Epithelial cell of proximal tubule (primary cell): ENCODE data around the gene KCNAB1. TPM values are rescaled to one million over a fixed set of nuclear protein-coding genes. Genes with fewer than 3 reads are reported as not detected.

Experiments
- DNase-seq: peaks from one replicate; pipeline ENCODE4 v3.0.0-alpha.2; 2011; ENCODE audit warnings: low read depth
- H3K4me3 ChIP-seq: 2 replicates; pipeline ENCODE4 v1.5.1; 2011; ENCODE audit warnings: low read depth, mild to moderate bottlenecking, low read length
- total RNA-seq: library from RNA; depleted of rRNA; stranded (reverse); fragments of >200 nt; gene quantifications from 2 replicates; pipeline ENCODE4 v1.2.3, GENCODE V29; 2015
- TF ChIP-seq, protein P1 (sequence below): conservative IDR thresholded peaks from 2 replicates; pipeline ENCODE4 v1.5.1; 2012; ENCODE audit warnings: low read depth, mild to moderate bottlenecking, low read length

KCNAB1 gene
- total RNA-seq, 1 donor from 2014 or later, result not detected

- no peak for DNase-seq
- TF ChIP-seq, protein P1, sequence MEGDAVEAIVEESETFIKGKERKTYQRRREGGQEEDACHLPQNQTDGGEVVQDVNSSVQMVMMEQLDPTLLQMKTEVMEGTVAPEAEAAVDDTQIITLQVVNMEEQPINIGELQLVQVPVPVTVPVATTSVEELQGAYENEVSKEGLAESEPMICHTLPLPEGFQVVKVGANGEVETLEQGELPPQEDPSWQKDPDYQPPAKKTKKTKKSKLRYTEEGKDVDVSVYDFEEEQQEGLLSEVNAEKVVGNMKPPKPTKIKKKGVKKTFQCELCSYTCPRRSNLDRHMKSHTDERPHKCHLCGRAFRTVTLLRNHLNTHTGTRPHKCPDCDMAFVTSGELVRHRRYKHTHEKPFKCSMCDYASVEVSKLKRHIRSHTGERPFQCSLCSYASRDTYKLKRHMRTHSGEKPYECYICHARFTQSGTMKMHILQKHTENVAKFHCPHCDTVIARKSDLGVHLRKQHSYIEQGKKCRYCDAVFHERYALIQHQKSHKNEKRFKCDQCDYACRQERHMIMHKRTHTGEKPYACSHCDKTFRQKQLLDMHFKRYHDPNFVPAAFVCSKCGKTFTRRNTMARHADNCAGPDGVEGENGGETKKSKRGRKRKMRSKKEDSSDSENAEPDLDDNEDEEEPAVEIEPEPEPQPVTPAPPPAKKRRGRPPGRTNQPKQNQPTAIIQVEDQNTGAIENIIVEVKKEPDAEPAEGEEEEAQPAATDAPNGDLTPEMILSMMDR, result no peak
- H3K4me3 ChIP-seq, result no peak overlapping the region
Observed at GRCh38 chr3:156421534-156421933, 301.2 kb downstream of the KCNAB1 start.

GRCh38 chr3:156424758-156425157 lies 304.4 kb downstream of the KCNAB1 start:
- H3K4me3 ChIP-seq, result no peak overlapping the region
- TF ChIP-seq, protein P1, result no peak
- no peak for DNase-seq

- no peak for DNase-seq
- H3K4me3 ChIP-seq, result no peak overlapping the region
- TF ChIP-seq, protein P1, result no peak
Observed at GRCh38 chr3:156425651-156426050, 305.3 kb downstream of the KCNAB1 start.

GRCh38 chr3:156429125-156429524 lies 308.7 kb downstream of the KCNAB1 start:
- no peak overlapping the region for H3K4me3 ChIP-seq
- DNase-seq, result no peak

DNA sequence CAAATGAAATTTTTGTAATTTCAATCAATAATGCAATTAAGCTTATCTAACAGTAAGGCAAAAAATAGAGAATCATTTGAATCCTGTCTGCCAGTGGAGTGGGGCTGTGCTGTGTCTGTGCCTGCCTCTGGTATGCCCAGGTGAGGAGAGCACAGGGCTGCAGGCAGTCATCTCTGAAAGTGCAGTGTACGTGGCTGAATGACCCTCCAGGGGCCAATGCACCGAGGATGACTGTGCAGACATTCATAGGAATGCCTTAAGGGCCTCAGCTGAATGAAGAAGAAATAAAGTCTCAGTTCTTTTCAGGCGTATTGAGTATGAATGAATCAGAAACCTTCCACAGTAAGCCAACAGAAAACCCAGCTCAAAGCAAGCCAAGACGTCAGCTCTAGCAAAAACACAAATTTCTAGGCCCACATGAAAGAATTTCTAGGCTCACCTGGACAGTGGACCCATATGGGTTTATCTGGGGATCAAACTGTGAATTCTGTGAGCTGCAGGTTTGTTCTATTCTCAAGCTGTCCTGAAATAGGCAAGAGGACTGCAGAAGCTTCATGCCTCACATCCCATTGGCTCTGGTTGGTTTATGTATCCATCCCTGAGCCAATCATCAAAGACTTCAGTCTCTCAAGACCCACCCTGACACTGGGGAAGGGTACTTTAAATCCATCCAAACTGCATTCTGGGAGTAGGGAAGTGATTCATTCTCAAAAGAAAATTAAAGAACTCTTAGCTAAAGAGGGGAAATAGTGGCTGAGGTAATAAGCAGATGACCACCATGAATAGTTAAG lies 311.2 kb downstream of the KCNAB1 start:
- H3K4me3 ChIP-seq, result no peak overlapping the region
- TF ChIP-seq, protein P1, result no peak
- DNase-seq, result no peak

More at GRCh38 chr3:156429125-156429524, 308.7 kb downstream of the KCNAB1 start:
- TF ChIP-seq, protein P1, result no peak

- TF ChIP-seq, protein P1, result no peak
- DNase-seq, result no peak
Observed at GRCh38 chr3:156432563-156432962, 312.2 kb downstream of the KCNAB1 start.

DNA sequence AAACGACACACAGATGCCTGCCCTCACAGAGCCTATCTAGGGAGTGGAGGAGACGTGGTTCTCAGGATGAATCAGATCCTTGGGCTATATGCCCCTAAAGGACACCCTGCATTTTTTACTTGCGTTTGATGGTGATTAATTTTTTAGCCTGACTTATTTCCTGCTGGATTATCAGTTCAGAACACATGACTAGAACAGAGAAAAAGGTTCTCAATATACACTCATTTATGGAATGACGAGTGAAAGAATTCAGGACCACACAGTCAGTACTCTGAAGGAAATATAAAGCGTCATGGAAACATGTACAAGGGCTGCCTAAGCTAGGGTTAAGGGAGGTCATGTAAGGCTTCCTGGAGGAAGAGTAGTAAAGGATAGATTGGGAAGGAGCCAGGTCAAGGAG lies 312.8 kb downstream of the KCNAB1 start:
- no peak for DNase-seq
- no peak overlapping the region for H3K4me3 ChIP-seq
- TF ChIP-seq, protein P1, result no peak

More at GRCh38 chr3:156432563-156432962, 312.2 kb downstream of the KCNAB1 start:
- no peak overlapping the region for H3K4me3 ChIP-seq
